Gastrocnemius medialis (tissue), 4 donors: ENCODE data around the gene DAAM1.

Experiments used
- CTCF ChIP-seq, 5 experiments: fragments of 450-650 bp in 3 of 5; fragments of 200-600 bp in 2 of 5; sonication (generic) in 2 of 5; IDR thresholded peaks in 4 of 5; conservative IDR thresholded peaks in 1 of 5; 1 replicate in 4 of 5; 2 replicates in 1 of 5; pipeline ENCODE4 v1.5.1; 2016 to 2019; ENCODE audit warnings: antibody characterized with exemption in 5 of 5, mild to moderate bottlenecking in 3 of 5, moderate library complexity in 3 of 5
- POLR2A ChIP-seq, 2 donors: fragments of 450-650 bp; IDR thresholded peaks; one replicate each; pipeline ENCODE4 v1.6.1; 2017; ENCODE audit warnings: antibody characterized with exemption in 2 of 2, mild to moderate bottlenecking in 2 of 2, moderate library complexity in 2 of 2

- TF ChIP-seq POLR2A (IDR thresholded peaks at IDR 0.05) (no peak), CTCF (IDR thresholded peaks at IDR 0.05 in 4 of 5, conservative IDR thresholded peaks at IDR 0.05 in 1 of 5) (no peak)
These were observed 771 bp downstream of the DAAM1 start for GRCh38 chr14:59189091-59189785.
